ENCODE data around the gene SLC25A21.

SLC25A21 gene

GRCh38 chr14:37051680-37052079 is 120.7 kb downstream of the SLC25A21 start:
- Histone ChIP-seq H3K4me3 (replicated peaks; ENCODE audit: low read depth, low read length) (no peak overlapping the region), H3K36me3 (ENCODE audit: control insufficient read depth, insufficient read depth, low read length) (no peaks in the 10 kb centered on the region), H3K27me3 (replicated peaks; ENCODE audit: control insufficient read depth, insufficient read depth, low read length) (no peaks in the 10 kb centered on the region)
- no peak for DNase-seq (ENCODE audit: extremely low read depth, insufficient read length)
- no peak for TF ChIP-seq CTCF (IDR thresholded peaks at IDR 0.05; ENCODE audit: insufficient read depth, low read length, poor library complexity, severe bottlenecking)

GRCh38 chr14:37051153-37051552 is 121.3 kb downstream of the SLC25A21 start:
- TF ChIP-seq CTCF (IDR thresholded peaks at IDR 0.05; ENCODE audit: insufficient read depth, low read length, poor library complexity, severe bottlenecking), result no peak
- no peaks in the 10 kb centered on the region for H3K27me3 ChIP-seq (replicated peaks; ENCODE audit: control insufficient read depth, insufficient read depth, low read length)

GRCh38 chr14:37048666-37049071 is 123.7 kb downstream of the SLC25A21 start:
- DNase-seq (ENCODE audit: extremely low read depth, insufficient read length), result no peak
- no peak overlapping the region for H3K4me3 ChIP-seq (replicated peaks; ENCODE audit: low read depth, low read length)

More at GRCh38 chr14:37051153-37051552, 121.3 kb downstream of the SLC25A21 start:
- no peak overlapping the region for H3K4me3 ChIP-seq (replicated peaks; ENCODE audit: low read depth, low read length)
- no peak for DNase-seq (ENCODE audit: extremely low read depth, insufficient read length)
- no peaks in the 10 kb centered on the region for H3K36me3 ChIP-seq (ENCODE audit: control insufficient read depth, insufficient read depth, low read length)

GRCh38 chr14:37047996-37048395 is 124.4 kb downstream of the SLC25A21 start:
- Histone ChIP-seq H3K36me3 (ENCODE audit: control insufficient read depth, insufficient read depth, low read length) (no peaks in the 10 kb centered on the region), H3K27me3 (replicated peaks; ENCODE audit: control insufficient read depth, insufficient read depth, low read length) (no peaks in the 10 kb centered on the region), H3K4me3 (replicated peaks; ENCODE audit: low read depth, low read length) (no peak overlapping the region)
- TF ChIP-seq CTCF (IDR thresholded peaks at IDR 0.05; ENCODE audit: insufficient read depth, low read length, poor library complexity, severe bottlenecking), result no peak
- no peak for DNase-seq (ENCODE audit: extremely low read depth, insufficient read length)

More at GRCh38 chr14:37048666-37049071, 123.7 kb downstream of the SLC25A21 start:
- Histone ChIP-seq H3K36me3 (ENCODE audit: control insufficient read depth, insufficient read depth, low read length) (no peaks in the 10 kb centered on the region), H3K27me3 (replicated peaks; ENCODE audit: control insufficient read depth, insufficient read depth, low read length) (no peaks in the 10 kb centered on the region)
- TF ChIP-seq CTCF (IDR thresholded peaks at IDR 0.05; ENCODE audit: insufficient read depth, low read length, poor library complexity, severe bottlenecking), result no peak

GRCh38 chr14:37047226-37047625 is 125.2 kb downstream of the SLC25A21 start:
- Histone ChIP-seq H3K4me3 (replicated peaks; ENCODE audit: low read depth, low read length) (no peak overlapping the region), H3K27me3 (replicated peaks; ENCODE audit: control insufficient read depth, insufficient read depth, low read length) (no peaks in the 10 kb centered on the region), H3K36me3 (ENCODE audit: control insufficient read depth, insufficient read depth, low read length) (no peaks in the 10 kb centered on the region)
- DNase-seq (ENCODE audit: extremely low read depth, insufficient read length), result no peak
- no peak for TF ChIP-seq CTCF (IDR thresholded peaks at IDR 0.05; ENCODE audit: insufficient read depth, low read length, poor library complexity, severe bottlenecking)

GRCh38 chr14:37046815-37047214 is 125.6 kb downstream of the SLC25A21 start:
- Histone ChIP-seq H3K27me3 (replicated peaks; ENCODE audit: control insufficient read depth, insufficient read depth, low read length) (no peaks in the 10 kb centered on the region), H3K4me3 (replicated peaks; ENCODE audit: low read depth, low read length) (no peak overlapping the region), H3K36me3 (ENCODE audit: control insufficient read depth, insufficient read depth, low read length) (no peaks in the 10 kb centered on the region)
- TF ChIP-seq CTCF (IDR thresholded peaks at IDR 0.05; ENCODE audit: insufficient read depth, low read length, poor library complexity, severe bottlenecking), result no peak
- DNase-seq (ENCODE audit: extremely low read depth, insufficient read length), result no peak
